ENCODE data around the gene CHN2.
A peak's percentile ranks its signal among the peaks of the same experiment; 100 is the strongest.
"Not testable (repeated sequence)": the region's sequence is repeated elsewhere in the genome, so short reads cannot be mapped to it uniquely, and the experiment has no call there.

CHN2 gene

GRCh38 chr7:29263601-29264207 lies 69.1 kb downstream of the CHN2 start:
- H3K27me3 ChIP-seq (ENCODE audit: insufficient read depth, low read length); H3K9ac ChIP-seq (ENCODE audit: low read depth, low read length); H3K4me3 ChIP-seq (ENCODE audit: low read length); H3K36me3 ChIP-seq (ENCODE audit: insufficient read depth, low read depth, low read length); H3K4me1 ChIP-seq (ENCODE audit: insufficient read depth, low read length); H3K9me3 ChIP-seq (ENCODE audit: insufficient read depth, low read depth, low read length); H3K27ac ChIP-seq (ENCODE audit: low read length): not testable (repeated sequence)

- Histone ChIP-seq H3K4me3 (ENCODE audit: low read length) (no peak overlapping the region), H3K9ac (ENCODE audit: low read depth, low read length) (no peak overlapping the region), H3K27me3 (ENCODE audit: insufficient read depth, low read length) (no peaks in the 10 kb centered on the region), H3K27ac (ENCODE audit: low read length) (no peak overlapping the region), H3K36me3 (ENCODE audit: insufficient read depth, low read depth, low read length) (no peaks in the 10 kb centered on the region), H3K4me1 (ENCODE audit: insufficient read depth, low read length) (peaks cover 4% of the 10 kb centered on the region; the same call in 1 of the 2 replicates), H3K9me3 (ENCODE audit: insufficient read depth, low read depth, low read length) (peaks cover 6% of the 10 kb centered on the region)
Observed at GRCh38 chr7:29265208-29265923, 70.8 kb downstream of the CHN2 start.

GRCh38 chr7:29269935-29270334 lies 75.4 kb downstream of the CHN2 start:
- no peak overlapping the region for H3K4me3 ChIP-seq (ENCODE audit: low read length)
- no peak overlapping the region for H3K9ac ChIP-seq (ENCODE audit: low read depth, low read length)
- no peak overlapping the region for H3K27ac ChIP-seq (ENCODE audit: low read length)
- H3K4me1 ChIP-seq (ENCODE audit: insufficient read depth, low read length), result peaks cover 14% of the 10 kb centered on the region; the same call in 1 of the 2 replicates
- H3K27me3 ChIP-seq (ENCODE audit: insufficient read depth, low read length), result no peaks in the 10 kb centered on the region
- no peaks in the 10 kb centered on the region for H3K36me3 ChIP-seq (ENCODE audit: insufficient read depth, low read depth, low read length)
- no peaks in the 10 kb centered on the region for H3K9me3 ChIP-seq (ENCODE audit: insufficient read depth, low read depth, low read length)

GRCh38 chr7:29270594-29271318 lies 76.2 kb downstream of the CHN2 start:
- H3K36me3 ChIP-seq (ENCODE audit: insufficient read depth, low read depth, low read length), result no peaks in the 10 kb centered on the region
- no peaks in the 10 kb centered on the region for H3K9me3 ChIP-seq (ENCODE audit: insufficient read depth, low read depth, low read length)
- H3K27ac ChIP-seq (ENCODE audit: low read length), result no peak overlapping the region
- peaks cover 13% of the 10 kb centered on the region; the same call in 1 of the 2 replicates for H3K4me1 ChIP-seq (ENCODE audit: insufficient read depth, low read length)
- 0 out of 2 replicates have a peak overlapping the region, but pooled peaks have one; percentile 2 for H3K4me3 ChIP-seq (ENCODE audit: low read length)
- H3K9ac ChIP-seq (ENCODE audit: low read depth, low read length), result peak overlapping the region; percentile 3; the same call in 1 of the 2 replicates
- no peaks in the 10 kb centered on the region for H3K27me3 ChIP-seq (ENCODE audit: insufficient read depth, low read length)

GRCh38 chr7:29271319-29271658 lies 76.7 kb downstream of the CHN2 start:
- Histone ChIP-seq H3K27ac (ENCODE audit: low read length) (no peak overlapping the region), H3K27me3 (ENCODE audit: insufficient read depth, low read length) (no peaks in the 10 kb centered on the region), H3K9me3 (ENCODE audit: insufficient read depth, low read depth, low read length) (no peaks in the 10 kb centered on the region), H3K4me1 (ENCODE audit: insufficient read depth, low read length) (peaks cover 18% of the 10 kb centered on the region; the same call in 1 of the 2 replicates), H3K36me3 (ENCODE audit: insufficient read depth, low read depth, low read length) (no peaks in the 10 kb centered on the region), H3K4me3 (ENCODE audit: low read length) (0 out of 2 replicates have a peak overlapping the region, but pooled peaks have one; percentile 2), H3K9ac (ENCODE audit: low read depth, low read length) (peak overlapping the region; percentile 3; the same call in 1 of the 2 replicates)

- no peak overlapping the region for H3K9ac ChIP-seq (ENCODE audit: low read depth, low read length)
- no peaks in the 10 kb centered on the region for H3K27me3 ChIP-seq (ENCODE audit: insufficient read depth, low read length)
- peaks cover 24% of the 10 kb centered on the region; the same call in 1 of the 2 replicates for H3K4me1 ChIP-seq (ENCODE audit: insufficient read depth, low read length)
- no peak overlapping the region for H3K4me3 ChIP-seq (ENCODE audit: low read length)
- H3K27ac ChIP-seq (ENCODE audit: low read length), result no peak overlapping the region
- no peaks in the 10 kb centered on the region for H3K9me3 ChIP-seq (ENCODE audit: insufficient read depth, low read depth, low read length)
- no peaks in the 10 kb centered on the region for H3K36me3 ChIP-seq (ENCODE audit: insufficient read depth, low read depth, low read length)
Observed at GRCh38 chr7:29272057-29272456, 77.5 kb downstream of the CHN2 start.

GRCh38 chr7:29274146-29275017 lies 79.8 kb downstream of the CHN2 start:
- Histone ChIP-seq H3K9me3 (ENCODE audit: insufficient read depth, low read depth, low read length) (no peaks in the 10 kb centered on the region), H3K4me1 (ENCODE audit: insufficient read depth, low read length) (peaks cover 24% of the 10 kb centered on the region; the same call in 1 of the 2 replicates), H3K36me3 (ENCODE audit: insufficient read depth, low read depth, low read length) (no peaks in the 10 kb centered on the region), H3K9ac (ENCODE audit: low read depth, low read length) (no peak overlapping the region), H3K27ac (ENCODE audit: low read length) (no peak overlapping the region), H3K27me3 (ENCODE audit: insufficient read depth, low read length) (no peaks in the 10 kb centered on the region), H3K4me3 (ENCODE audit: low read length) (no peak overlapping the region)

GRCh38 chr7:29275018-29275318 lies 80.4 kb downstream of the CHN2 start:
- Histone ChIP-seq H3K9ac (ENCODE audit: low read depth, low read length) (no peak overlapping the region), H3K36me3 (ENCODE audit: insufficient read depth, low read depth, low read length) (no peaks in the 10 kb centered on the region), H3K27me3 (ENCODE audit: insufficient read depth, low read length) (no peaks in the 10 kb centered on the region), H3K4me3 (ENCODE audit: low read length) (no peak overlapping the region), H3K27ac (ENCODE audit: low read length) (no peak overlapping the region), H3K9me3 (ENCODE audit: insufficient read depth, low read depth, low read length) (no peaks in the 10 kb centered on the region), H3K4me1 (ENCODE audit: insufficient read depth, low read length) (peaks cover 24% of the 10 kb centered on the region; the same call in 1 of the 2 replicates)

GRCh38 chr7:29275493-29275892 lies 80.9 kb downstream of the CHN2 start:
- Histone ChIP-seq H3K4me1 (ENCODE audit: insufficient read depth, low read length) (peaks cover 24% of the 10 kb centered on the region; the same call in 1 of the 2 replicates), H3K27ac (ENCODE audit: low read length) (no peak overlapping the region)

GRCh38 chr7:29276199-29276598 lies 81.6 kb downstream of the CHN2 start:
- Histone ChIP-seq H3K9me3 (ENCODE audit: insufficient read depth, low read depth, low read length) (no peaks in the 10 kb centered on the region), H3K27ac (ENCODE audit: low read length) (no peak overlapping the region), H3K4me3 (ENCODE audit: low read length) (no peak overlapping the region), H3K27me3 (ENCODE audit: insufficient read depth, low read length) (no peaks in the 10 kb centered on the region), H3K9ac (ENCODE audit: low read depth, low read length) (no peak overlapping the region), H3K36me3 (ENCODE audit: insufficient read depth, low read depth, low read length) (no peaks in the 10 kb centered on the region), H3K4me1 (ENCODE audit: insufficient read depth, low read length) (peaks cover 20% of the 10 kb centered on the region; the same call in 1 of the 2 replicates)

More at GRCh38 chr7:29275493-29275892, 80.9 kb downstream of the CHN2 start:
- no peaks in the 10 kb centered on the region for H3K9me3 ChIP-seq (ENCODE audit: insufficient read depth, low read depth, low read length)
- no peak overlapping the region for H3K9ac ChIP-seq (ENCODE audit: low read depth, low read length)
- H3K27me3 ChIP-seq (ENCODE audit: insufficient read depth, low read length), result no peaks in the 10 kb centered on the region
- no peaks in the 10 kb centered on the region for H3K36me3 ChIP-seq (ENCODE audit: insufficient read depth, low read depth, low read length)
- no peak overlapping the region for H3K4me3 ChIP-seq (ENCODE audit: low read length)

GRCh38 chr7:29276806-29277205 lies 82.2 kb downstream of the CHN2 start:
- H3K9ac ChIP-seq (ENCODE audit: low read depth, low read length), result no peak overlapping the region
- no peak overlapping the region for H3K27ac ChIP-seq (ENCODE audit: low read length)
- H3K9me3 ChIP-seq (ENCODE audit: insufficient read depth, low read depth, low read length), result no peaks in the 10 kb centered on the region
- H3K27me3 ChIP-seq (ENCODE audit: insufficient read depth, low read length), result no peaks in the 10 kb centered on the region
- no peaks in the 10 kb centered on the region for H3K36me3 ChIP-seq (ENCODE audit: insufficient read depth, low read depth, low read length)
- H3K4me3 ChIP-seq (ENCODE audit: low read length), result no peak overlapping the region
- H3K4me1 ChIP-seq (ENCODE audit: insufficient read depth, low read length), result peaks cover 14% of the 10 kb centered on the region; the same call in 1 of the 2 replicates
